Left lobe of liver (tissue), 2 donors: Measurements from ENCODE around the gene LIG1. TPM values are rescaled to one million over a fixed set of nuclear protein-coding genes. Genes with fewer than 3 reads are reported as not detected.

ENCODE experiments used
- ATAC-seq: fragments of 200-7000 bp; cut with Tn5 transposase; one replicate; pipeline ENCODE4 v1.9.1; 2020; ENCODE audit warnings: mild to moderate bottlenecking, moderate library complexity
- DNase-seq: peaks from one replicate; pipeline ENCODE4 v3.0.0-alpha.2; 2020; ENCODE audit warnings: low spot score
- total RNA-seq: library from RNA; stranded (reverse); gene quantifications from one replicate; pipeline ENCODE4 v1.2.1, GENCODE V29; 2021
- donor health status: DM: no; HTN: no; CAD: no; lungs with moderate emphysema.
- donor health status: DM: no; HTN: yes; CAD: no.

The LIG1 gene
- 9.8 TPM for total RNA-seq

DNA sequence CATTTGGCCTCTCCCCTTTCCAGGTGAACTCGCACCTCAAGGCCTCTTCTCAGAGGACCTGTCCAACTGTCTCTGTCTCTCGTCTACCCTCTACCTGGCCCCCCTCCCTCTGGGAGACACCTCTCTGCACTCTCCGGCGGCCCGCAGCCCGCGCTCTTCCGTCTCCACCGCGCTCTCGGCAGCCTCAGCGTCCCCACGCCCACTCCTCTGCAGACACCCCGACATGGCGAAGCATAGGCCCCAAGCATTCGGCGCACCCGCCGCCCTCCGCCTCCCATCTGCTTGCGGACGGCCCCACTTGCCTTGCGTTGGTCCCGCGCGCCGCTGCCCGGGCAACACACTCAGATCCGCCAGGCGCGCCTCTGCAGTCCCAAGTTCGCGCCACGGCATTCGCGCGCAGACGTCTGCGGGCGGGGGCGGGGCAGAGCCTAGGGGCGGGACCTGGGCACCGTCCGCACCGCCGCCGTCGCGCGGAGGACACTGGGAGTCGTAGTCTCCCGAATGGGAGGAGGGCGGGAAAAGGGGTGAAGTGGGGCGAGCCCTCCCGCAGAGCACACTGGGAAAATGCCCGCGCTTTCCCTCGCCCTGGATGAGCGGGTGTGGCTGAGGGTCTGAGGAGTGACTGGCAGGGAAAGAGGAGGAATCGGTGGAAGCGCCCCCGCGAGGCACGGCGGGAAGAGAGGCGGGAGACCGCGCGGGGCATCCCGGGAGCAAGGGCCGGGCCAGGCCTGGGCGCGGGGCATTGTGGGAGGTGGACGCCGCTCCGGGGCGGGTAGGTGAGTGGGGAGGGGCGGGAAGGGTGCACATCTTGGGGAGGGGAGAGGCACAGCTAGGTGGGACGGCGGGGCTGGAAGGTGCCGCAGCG, at the start of gene LIG1, which contains the start of gene ZSWIM9:
Gene LIG1 (minus strand): TSS at position 406 of the 865 bp plus-strand sequence. CDS start 4,778 bp downstream, outside the sequence.
Gene ZSWIM9 (plus strand): TSS at position 742 of the 865 bp plus-strand sequence. CDS start 1,123 bp downstream, outside the sequence.
- ATAC-seq (peak; percentile 94), DNase-seq (peak; percentile 94)

DNA sequence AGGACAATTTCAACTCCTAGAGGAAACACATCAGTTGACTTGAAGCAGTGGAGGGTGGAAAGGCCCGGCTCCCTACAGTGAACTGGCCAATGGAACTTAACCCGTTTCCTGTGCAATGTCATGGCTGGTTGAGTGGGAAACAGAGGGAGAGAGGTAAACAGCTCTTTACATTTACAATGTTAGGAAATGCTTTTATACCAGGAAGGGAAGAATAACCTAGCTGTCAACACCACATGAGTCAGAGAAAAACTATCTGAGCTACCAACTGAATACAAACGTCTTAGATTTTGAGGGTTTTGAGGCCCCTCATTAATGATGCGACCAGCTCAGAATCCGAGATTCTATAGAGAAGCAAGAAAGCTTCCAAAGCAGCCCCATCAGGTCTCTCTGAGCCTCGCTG, 48.9 kb upstream of the LIG1 start:
- no peak for DNase-seq
- ATAC-seq = no peak

DNA sequence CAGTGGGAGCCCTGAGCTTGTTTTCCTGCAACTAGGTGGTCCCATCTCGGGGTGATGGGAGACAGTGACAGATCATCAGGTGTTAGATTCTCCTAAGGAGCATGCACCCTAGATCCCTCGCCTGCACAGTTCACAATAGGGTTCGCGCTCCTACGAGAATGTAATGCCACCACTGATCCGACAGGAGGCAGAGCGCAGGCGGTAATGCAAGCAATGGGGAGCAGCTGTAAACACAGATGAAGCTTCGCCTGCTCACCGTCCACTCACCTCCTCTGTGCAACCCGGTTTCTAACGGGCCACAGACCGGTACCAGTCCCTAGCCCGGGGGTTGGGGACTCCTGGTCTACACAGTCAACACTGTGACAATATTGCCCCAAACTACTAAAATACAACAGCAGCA, 46.8 kb upstream of the LIG1 start:
- no peak for DNase-seq
- ATAC-seq = no peak

DNA sequence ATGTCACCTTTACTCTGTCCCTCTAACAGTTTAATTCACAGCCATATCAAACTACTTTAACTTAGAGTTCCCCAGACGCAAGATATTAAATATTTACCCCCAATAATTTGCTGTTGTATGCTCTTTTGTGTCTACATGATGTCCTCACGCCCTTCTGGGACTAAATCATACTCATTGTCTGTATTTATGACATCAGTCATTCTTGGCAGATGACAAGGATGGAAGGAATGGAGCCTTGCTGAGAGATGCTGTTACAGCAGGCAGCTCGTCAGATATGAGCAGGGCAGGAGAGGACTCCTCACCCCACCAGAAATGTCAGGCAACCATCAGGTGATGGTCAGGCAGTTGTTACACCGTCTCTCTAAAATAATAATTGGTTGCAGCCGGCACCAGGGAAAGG, 43.8 kb upstream of the LIG1 start:
- no peak for DNase-seq
- no peak for ATAC-seq

DNA sequence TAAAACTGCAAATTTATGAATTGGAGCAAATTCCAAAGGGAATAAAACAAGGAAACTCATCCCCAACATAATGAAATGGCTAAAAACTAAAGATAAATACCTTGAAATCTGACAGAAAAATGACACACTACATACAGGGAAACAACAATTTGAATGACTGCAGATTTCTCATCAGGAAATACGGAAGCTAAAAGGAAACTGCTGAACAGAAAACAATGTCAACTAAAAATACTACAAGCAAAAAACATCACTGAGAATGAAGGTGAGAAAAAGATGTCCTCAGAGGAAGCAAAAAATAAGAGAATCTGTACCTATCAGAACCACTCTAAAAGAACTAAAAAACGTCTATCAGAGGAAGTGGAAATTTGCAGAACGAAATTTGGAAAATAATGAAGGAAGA, 39.9 kb upstream of the LIG1 start:
- no peak for ATAC-seq
- DNase-seq = no peak

DNA sequence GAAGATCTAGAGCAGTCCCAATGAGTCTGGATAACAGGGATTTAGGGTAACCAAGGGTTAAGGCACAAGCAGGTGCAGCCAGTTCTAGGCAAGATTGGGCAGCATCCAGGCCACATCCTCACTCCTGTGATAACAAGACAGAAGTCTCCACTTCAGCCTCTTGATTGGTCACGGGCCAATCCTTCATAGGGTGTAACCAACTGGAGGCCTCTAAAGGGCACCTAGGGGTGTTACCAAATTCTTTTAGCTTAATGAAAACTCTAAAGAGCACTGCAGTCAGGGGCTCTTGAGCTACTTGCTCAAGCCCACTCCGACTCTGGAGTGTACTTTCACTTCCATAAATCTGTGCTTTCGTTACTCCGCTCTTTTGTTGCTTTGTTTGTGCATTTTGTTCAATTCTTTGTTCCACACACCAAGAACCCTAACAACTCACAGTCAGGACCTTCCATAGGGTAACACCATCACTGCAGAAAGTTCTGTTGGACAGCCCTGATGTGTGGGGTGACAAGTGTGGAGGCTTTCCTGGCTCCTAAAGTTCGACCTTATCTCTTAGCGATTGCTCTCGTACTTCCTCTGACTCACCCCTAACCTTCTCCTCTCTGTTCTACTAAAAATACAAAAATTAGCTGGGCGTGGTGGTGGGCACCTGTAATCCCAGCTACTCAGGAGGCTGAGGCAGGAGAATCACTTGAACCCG, 36.4 kb upstream of the LIG1 start:
- ATAC-seq = no peak

DNA sequence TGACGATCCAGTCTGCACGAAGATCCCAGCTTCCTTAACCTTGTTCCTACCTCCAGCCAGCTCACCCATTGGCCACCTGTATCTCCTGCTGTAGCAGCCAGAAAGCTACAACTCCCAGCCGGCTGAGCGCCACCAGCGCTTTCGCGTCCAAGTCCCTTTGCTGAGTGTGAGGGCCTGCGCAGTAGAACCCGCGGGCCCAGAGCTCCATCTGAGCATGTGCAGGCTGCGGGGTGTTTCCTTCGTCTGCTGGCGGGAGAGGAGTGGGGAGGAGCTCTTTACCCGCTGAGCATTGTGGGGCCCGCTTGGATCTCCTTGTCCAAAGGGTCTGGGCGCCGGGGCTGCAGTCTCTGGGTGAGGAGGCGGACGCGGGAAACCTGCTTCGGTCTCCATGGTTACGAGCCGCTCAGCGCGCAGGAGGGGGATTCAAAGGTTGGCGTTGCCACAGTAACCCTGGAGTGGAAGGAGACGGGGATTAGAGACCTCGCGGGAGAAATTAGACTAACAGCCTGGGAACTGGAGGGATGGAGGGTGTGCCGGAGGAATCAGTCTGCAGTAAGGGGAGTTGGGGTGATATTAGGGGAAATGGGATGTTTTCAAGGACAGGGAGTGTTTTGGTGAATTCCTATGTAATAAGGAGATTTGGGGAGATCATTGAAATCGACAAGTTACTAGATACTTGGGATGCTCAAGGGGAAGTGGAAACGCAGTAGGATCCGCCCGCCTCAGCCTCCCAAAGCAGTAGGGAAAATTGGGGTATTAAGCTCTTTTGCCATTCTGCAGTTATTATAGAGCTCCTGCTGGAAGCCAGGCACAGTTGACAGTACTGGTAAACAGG, 33.9 kb upstream of the LIG1 start:
- peak; percentile 95 for DNase-seq
- peak; percentile 99 for ATAC-seq

More for the DNA sequence above, 36.4 kb upstream of the LIG1 start:
- peak; percentile 41 for DNase-seq

DNA sequence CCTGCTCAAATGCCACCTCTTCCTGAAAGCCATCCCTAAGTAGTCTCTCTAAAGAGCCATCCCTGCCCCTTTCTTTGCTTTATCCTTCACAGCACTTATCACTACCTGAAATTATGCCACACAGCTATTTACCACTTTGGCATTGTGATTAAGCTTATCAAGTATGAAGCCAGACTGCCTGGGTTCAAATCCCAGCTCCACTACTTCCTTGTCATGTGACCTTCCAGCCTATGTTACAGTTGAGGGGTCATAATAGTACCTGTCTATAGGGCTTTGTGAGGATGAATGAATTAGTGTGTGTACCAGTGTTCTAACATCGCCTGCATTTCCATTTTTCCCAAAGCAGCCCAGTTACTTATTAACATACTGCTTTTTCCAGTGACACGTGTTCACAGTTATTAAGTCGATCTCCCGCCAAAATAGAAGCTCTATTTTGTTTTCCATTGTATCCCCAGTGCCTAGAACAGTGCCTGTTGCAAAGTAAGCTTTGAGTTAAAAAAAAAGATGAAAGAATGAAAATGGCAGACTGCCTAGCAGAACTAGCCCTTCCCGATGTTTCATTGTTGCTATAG, 33.2 kb upstream of the LIG1 start:
- ATAC-seq (no peak), DNase-seq (peak; percentile 11)

DNA sequence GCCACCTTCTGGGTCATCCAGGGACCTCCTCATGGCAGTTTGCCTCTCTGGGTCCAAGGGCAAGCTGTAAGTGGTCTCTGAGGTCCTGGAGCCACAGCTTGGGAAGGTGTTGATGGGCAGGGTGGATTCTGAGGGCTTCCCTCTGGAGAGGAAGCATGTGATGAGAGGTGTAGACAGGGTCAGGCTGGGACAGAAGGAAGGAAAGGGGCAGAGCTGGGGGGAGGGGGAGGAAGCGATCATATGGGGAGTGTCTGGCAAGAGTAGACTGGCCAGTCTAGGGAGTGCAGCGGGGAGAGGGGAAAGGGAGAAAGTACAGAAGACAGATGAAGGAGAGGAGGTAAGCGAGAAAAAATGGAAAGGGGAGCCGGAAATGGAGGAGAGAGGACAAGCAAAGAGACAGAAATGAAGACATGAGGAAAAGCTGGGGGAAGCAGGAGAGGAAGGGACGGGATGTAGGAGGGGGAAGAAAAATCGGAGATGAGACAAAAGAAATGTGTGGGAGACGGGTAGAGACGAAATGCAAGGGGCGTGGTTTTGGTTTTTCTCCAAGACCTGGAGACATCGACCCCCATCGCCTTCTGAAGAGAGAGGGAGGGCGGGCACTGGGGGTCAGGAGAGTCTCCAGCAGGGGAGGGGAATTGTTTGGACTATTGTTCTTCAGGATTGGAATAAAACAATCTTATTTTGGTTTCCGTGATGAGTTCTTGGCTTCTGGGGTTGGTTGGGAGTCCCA, 27.0 kb upstream of the LIG1 start:
- DNase-seq = no peak
- peak; percentile 47 for ATAC-seq

DNA sequence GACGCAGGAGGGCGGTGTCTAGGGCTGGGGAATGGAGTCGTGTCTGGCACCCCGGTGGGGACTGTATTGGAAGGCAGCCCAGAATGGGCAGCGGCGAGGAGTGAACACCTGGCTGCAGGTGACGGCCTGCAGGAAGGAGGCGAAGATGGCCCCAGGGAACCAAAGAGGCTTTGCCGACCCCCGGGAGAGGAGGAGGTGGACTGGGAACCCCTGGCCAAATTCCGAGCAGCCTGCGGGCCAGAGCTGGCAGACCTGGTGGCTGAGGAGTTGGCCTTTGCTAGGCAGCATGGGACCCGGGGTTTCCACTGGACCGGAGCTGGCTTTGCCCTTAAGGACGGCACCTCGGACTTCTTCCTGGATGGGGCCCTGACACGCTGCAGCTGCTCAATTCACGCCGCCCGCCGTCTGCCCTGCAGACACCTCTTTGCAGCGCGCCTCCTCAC, 26.2 kb upstream of the LIG1 start:
- peak; percentile 29 for ATAC-seq
- DNase-seq = no peak

DNA sequence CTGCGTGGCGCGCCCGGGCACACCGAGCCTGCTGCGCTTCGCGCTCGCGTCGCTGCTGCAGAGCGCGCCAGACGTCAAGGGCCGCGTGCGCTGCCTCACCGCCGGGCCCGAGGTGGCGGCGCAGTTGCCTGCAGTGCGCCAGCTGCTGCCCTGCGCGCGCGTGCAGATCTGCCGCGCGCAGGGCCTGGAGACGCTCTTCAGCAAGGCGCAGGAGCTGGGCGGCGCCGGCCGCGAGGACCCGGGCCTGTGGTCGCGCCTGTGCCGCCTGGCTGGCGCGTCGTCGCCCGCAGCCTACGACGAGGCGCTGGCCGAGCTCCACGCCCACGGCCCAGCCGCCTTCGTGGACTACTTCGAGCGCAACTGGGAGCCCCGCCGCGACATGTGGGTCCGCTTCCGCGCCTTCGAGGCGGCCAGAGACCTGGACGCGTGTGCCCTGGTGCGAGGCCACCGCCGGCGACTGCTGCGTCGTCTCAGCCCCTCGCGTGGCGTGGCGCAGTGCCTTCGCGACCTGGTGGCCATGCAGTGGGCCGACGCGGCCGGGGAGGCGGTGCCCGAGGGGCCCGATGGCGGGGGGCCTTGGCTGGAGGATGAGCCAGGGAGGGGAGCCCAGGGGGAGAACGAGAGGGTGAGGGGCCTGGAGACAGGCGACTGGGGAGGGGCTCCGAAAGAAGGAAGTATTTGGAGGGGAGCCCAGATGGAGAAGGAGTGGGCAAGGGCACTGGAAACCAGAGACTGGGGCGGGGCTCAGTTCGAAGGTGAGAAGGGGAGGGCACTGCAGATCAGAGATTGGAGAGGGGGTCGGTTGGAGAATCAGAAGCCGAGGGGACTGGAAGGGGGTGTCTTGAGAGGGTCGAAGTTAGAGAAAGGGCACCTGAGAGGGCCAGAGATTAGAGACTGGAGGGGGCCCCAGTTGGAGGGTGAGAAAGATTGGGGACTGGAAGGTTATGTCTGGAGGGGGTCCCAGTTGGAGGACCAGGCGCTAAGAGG, 25.0 kb upstream of the LIG1 start:
- DNase-seq (no peak), ATAC-seq (no peak)

DNA sequence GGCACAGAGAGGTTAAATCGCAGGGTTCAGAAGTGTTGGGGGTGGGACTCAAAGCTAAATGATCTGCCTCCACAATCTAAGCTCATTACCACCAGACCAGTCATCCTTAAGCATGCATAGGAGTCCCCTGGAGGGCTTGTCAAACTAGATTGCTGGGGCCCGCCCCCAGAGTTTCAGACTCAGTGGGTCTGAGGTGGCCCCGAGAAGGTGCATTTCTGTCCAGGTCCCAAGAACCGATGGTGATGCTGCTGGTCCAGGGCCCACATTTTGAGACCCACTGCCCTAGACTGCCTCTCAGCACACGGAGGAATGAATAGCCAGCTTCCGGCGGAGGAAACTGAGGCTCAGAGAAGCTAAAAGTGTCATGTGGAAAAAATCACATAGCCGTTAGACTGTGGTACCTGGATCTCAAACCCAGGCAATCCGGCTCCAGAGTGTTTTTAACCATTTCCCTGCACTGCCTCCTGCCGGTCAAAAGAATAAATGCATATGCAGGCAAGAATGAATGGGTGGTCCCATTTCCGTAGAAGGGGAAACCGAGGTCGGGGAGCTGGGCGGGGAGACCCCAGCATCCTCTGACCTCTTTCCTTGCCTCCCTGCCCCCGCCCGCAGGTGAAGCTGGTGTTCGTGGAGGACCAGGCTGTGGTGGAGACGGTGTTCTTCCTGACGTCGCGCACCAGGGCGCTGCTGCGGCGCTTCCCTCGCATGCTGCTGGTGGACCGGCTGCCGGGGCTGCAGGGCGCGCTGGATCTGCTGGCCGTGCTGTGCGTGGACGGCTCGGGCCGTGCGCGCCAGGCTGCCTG, 24.1 kb upstream of the LIG1 start:
- DNase-seq (no peak), ATAC-seq (peak; percentile 41)

DNA sequence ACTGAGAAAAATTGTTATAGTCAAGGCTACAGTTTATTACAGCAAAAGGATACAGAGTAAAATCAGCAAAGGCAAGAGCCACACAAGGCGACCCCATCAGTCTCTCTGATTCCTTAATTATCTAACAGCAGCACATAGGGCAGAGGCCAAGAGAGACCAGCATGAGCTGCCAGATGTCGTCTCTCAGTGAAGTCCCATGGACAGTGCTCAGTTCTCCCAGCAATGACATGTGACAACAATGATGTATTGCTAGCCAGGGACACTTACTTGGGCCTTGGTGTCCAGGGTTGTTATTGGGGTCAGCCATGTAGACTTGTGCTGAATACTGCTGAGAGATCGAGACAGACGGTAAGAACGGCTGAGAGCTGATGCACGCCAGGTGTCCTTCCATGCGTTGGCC, 22.6 kb upstream of the LIG1 start:
- no peak for DNase-seq

DNA sequence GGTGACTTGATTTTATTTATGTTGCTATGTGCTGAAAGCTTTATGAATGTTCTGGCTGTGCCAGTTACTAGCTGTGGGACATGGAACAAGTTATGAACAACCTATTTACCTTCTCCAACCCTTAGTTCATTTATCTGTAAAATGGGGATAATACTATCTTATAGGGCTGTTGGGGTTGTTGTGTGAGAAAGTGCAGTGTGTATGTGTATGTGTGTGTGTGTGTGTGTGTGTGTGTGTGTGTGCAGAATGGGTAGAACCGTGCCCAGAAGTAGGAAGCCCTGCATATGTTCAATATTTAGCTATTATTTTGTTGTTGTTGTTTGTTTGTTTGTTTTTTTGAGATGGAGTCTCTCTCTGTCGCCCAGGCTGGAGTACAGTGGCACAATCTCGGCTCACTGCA, 20.7 kb upstream of the LIG1 start:
- DNase-seq = no peak
- ATAC-seq = no peak

More for the DNA sequence above, 22.6 kb upstream of the LIG1 start:
- no peak for ATAC-seq

DNA sequence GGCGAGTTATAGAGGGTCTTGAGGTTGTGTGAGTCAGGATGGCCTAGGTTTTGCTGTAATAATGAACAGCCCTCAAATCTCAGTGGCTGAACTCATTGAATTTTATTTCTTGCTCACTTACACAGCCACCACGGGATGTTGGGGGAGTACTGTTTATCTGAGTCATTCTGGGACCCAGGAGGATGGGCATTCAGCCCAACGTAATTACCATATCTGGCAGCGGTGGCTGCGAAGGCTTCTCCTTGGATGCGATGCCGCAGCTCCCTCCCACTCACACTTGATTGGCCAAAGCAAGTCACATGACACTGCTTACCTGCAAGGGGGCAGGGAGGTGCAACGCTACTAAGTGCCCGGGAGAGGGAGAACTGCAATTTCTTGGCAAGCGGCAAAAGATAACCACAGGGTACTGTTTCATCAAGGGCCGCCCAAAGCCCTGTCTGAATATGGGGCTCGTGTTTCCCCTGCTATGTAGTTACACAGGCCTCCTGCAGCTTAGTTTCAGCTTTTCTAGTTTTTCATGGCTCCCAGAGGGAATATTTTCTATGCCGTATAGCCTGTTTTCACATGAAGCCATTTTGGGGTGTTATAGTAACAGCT, 20.2 kb upstream of the LIG1 start:
- DNase-seq = no peak
- ATAC-seq = no peak

DNA sequence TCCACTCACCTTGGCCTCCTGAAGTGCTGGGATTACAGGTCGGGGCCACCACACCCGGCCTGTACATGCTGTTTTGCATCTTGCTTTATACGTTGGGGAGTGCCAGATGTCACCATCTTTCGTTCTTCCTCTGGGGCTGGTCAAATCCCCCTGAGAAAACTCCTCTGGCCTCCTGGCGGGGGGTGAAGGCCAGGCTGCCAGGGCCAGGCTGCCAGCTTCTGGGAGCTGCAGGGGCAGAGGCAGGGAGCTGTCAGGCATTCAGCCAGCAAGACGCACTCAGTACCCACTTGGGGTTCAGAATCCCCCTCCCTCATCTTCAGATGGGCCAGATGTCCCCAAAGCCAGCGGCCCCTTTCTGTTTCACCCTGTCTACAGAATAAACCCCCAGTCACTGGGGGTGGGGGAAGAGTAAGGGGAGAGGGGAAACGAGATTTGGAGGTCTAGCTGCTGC, 16.4 kb upstream of the LIG1 start:
- DNase-seq (no peak), ATAC-seq (no peak)

DNA sequence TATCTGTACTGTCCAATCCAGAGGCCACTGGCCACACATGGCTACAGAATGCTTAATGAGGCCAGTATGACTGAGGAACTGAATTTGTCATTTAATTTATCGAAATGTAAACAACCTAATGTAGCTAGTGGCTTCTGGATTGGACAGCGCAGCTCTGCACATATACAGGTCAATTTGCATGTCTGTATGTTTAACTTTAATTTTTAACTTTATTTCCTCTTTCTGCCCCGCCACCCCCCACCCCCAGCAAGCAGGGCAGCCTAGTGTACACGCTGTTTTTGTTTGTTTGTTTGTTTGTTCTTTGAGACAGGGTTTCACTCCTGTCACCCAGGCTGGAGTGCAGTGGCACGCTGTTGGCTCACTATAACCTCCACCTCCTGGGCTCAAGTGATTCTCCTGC, 15.9 kb upstream of the LIG1 start:
- DNase-seq (no peak), ATAC-seq (no peak)

DNA sequence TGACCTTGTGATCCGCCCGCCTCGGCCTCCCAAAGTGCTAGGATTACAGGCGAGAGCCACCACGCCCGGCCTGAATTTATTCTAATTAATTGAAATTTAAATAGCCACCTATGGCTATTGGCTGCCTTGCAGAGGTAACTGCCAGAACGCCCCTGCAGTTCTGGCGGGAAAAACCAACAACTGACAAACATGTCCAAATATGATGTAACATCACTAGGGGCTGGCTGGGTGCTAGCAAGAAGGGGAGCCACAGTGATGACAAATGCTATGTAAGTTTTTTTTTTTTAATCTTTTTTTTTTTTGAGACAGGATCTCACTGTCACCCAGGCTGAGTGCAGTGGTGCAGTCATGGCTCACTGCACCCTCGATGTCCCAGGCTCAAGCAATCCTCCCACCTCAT, 13.2 kb upstream of the LIG1 start:
- DNase-seq (no peak), ATAC-seq (no peak)
